ENCODE results near the gene HPD. TPM values are rescaled to one million over a fixed set of nuclear protein-coding genes. Genes with fewer than 3 reads are reported as not detected.

The HPD gene
- total and polyA plus RNA-seq, 2 of the 4 experiments (the other 2 are of a cell fraction): 0.15 to 0.18 TPM

DNA sequence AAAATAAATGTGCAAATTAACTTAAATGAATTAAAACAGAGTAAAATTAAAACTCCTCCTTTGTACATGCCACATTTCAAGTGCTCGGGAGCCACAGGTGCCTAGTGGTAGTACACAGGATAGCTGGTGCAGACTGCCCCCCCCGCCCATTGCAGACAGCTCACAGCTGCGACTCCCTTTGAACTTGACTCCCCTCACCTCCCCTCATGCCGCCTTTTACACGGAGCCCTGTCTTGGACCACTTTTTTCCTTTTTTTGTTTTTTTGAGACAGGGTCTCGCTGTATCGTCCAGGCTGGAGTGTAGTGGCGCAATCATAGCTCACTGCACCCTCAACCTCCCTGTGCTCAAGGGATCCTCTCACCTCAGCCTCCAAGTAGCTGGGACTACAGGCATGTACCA is 43.4 kb downstream of the HPD start:
- Histone ChIP-seq H4K8ac (ENCODE audit: low read depth in 2 of 2, low read length in 2 of 2) (no peak overlapping the region), H4K91ac (ENCODE audit: insufficient read depth, low read depth, low read length) (no peak overlapping the region), H3K27me3 (ENCODE audit: control insufficient read depth, insufficient read depth, low read length) (no peaks in the 10 kb centered on the region), H2AFZ (replicated peaks; ENCODE audit: low read length, poor library complexity) (no peak overlapping the region), H2BK15ac (ENCODE audit: low read depth, low read length) (no peak overlapping the region), H3K79me1 (ENCODE audit: low read depth in 1 of 2, low read length in 2 of 2) (peaks cover 39 to 71% of the 10 kb centered on the region in 2 experiments), H2BK20ac (ENCODE audit: low read depth, low read length) (no peak overlapping the region), H2BK5ac (ENCODE audit: low read depth, low read length, poor library complexity, severe bottlenecking) (no peak overlapping the region), H3K9me3 (ENCODE audit: control insufficient read depth, insufficient read depth, low read length) (no peaks in the 10 kb centered on the region), H3K23ac (ENCODE audit: low read depth, low read length) (no peak overlapping the region), H3K9ac (ENCODE audit: low read depth, low read length) (no peak overlapping the region), H4K5ac (ENCODE audit: low read depth, low read length) (no peak overlapping the region), H2BK120ac (ENCODE audit: low read depth, low read length) (no peak overlapping the region), H3K9me1 (ENCODE audit: insufficient read depth, low read length) (no peaks in the 10 kb centered on the region), H3K14ac (replicated peaks; ENCODE audit: low read depth, low read length) (no peak overlapping the region), H3K4me2 (ENCODE audit: low read depth, low read length) (no peak overlapping the region), H2AK9ac (replicated peaks; ENCODE audit: low read depth, low read length, poor library complexity) (peak overlapping the region; percentile 13), H3K4me1 (ENCODE audit: control insufficient read depth, insufficient read depth, low read length) (peaks cover 18% of the 10 kb centered on the region), H3K18ac (ENCODE audit: low read depth, low read length) (no peak overlapping the region), H3K4ac (ENCODE audit: low read depth, low read length) (no peak overlapping the region), H4K20me1 (ENCODE audit: insufficient read depth, low read length) (peaks cover 47% of the 10 kb centered on the region), H3K27ac (ENCODE audit: insufficient read depth, low read length) (no peak overlapping the region), H3K56ac (ENCODE audit: extremely low read depth, insufficient read depth, low read length) (no peak overlapping the region), H2AK5ac (ENCODE audit: low read depth, low read length) (no peak overlapping the region), H3K4me3 (ENCODE audit: insufficient read depth, low read depth, low read length) (no peak overlapping the region), H3K36me3 (ENCODE audit: control insufficient read depth, insufficient read depth, low read length) (peaks cover 64% of the 10 kb centered on the region)
- ATAC-seq (ENCODE audit: low read depth) (no peak), DNase-seq (no peak)
- BruUV-seq (replicated peaks): no TSS peak
- ChIA-PET POLR2A (ENCODE audit: unreplicated experiment) (no interaction called here), CTCF (no interaction called here)
- 100% methylated on average over 2 of the region's 8 CpGs; no CpG with 5 or more reads in 1 of the 2 experiments for WGBS, 2 experiments (ENCODE audit: extremely low coverage in 2 of 2, insufficient read length in 1 of 2)
- intact Hi-C loops (cut with micrococcal nuclease) (no loop called here), dilution Hi-C loops (cut with HindIII; ENCODE audit: low sequenced_read_pairs, unreplicated experiment) (no loop called here), in situ Hi-C loops (cut with MboI; ENCODE audit: low sequenced_read_pairs) (no loop called here)
- no peak for TF ChIP-seq RCOR1 (IDR thresholded peaks at IDR 0.05; ENCODE audit: insufficient replicate concordance, low read length)
- no peak for TF ChIP-seq CHD1 (IDR thresholded peaks at IDR 0.05; ENCODE audit: low read depth, low read length)
- TF ChIP-seq MAZ (IDR thresholded peaks at IDR 0.05; ENCODE audit: borderline replicate concordance, low read depth, low read length): no peak
- no peak for TF ChIP-seq RFX5 (IDR thresholded peaks at IDR 0.05; ENCODE audit: low read depth, low read length)
- no peak for TF ChIP-seq SMC3 (IDR thresholded peaks at IDR 0.05; ENCODE audit: low read depth, low read length)
- no peak for TF ChIP-seq CEBPB (IDR thresholded peaks at IDR 0.05; ENCODE audit: low read depth, low read length)
- TF ChIP-seq NFE2L2 (IDR thresholded peaks at IDR 0.05; ENCODE audit: low read depth, low read length): no peak
- TF ChIP-seq, protein P1, sequence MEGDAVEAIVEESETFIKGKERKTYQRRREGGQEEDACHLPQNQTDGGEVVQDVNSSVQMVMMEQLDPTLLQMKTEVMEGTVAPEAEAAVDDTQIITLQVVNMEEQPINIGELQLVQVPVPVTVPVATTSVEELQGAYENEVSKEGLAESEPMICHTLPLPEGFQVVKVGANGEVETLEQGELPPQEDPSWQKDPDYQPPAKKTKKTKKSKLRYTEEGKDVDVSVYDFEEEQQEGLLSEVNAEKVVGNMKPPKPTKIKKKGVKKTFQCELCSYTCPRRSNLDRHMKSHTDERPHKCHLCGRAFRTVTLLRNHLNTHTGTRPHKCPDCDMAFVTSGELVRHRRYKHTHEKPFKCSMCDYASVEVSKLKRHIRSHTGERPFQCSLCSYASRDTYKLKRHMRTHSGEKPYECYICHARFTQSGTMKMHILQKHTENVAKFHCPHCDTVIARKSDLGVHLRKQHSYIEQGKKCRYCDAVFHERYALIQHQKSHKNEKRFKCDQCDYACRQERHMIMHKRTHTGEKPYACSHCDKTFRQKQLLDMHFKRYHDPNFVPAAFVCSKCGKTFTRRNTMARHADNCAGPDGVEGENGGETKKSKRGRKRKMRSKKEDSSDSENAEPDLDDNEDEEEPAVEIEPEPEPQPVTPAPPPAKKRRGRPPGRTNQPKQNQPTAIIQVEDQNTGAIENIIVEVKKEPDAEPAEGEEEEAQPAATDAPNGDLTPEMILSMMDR (conservative IDR thresholded peaks at IDR 0.05; ENCODE audit: low read depth, low read length): no peak
- no peak for TF ChIP-seq FOS (IDR thresholded peaks at IDR 0.05; ENCODE audit: low read depth, low read length)
- no peak for TF ChIP-seq MXI1 (IDR thresholded peaks at IDR 0.05; ENCODE audit: borderline replicate concordance, low read depth, low read length)
- TF ChIP-seq, protein P2, sequence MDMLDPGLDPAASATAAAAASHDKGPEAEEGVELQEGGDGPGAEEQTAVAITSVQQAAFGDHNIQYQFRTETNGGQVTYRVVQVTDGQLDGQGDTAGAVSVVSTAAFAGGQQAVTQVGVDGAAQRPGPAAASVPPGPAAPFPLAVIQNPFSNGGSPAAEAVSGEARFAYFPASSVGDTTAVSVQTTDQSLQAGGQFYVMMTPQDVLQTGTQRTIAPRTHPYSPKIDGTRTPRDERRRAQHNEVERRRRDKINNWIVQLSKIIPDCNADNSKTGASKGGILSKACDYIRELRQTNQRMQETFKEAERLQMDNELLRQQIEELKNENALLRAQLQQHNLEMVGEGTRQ (IDR thresholded peaks at IDR 0.05; ENCODE audit: low read depth, low read length): no peak
- TF ChIP-seq BHLHE40 (IDR thresholded peaks at IDR 0.05; ENCODE audit: low read depth, low read length): no peak
- no peak for TF ChIP-seq MAFK (IDR thresholded peaks at IDR 0.05; ENCODE audit: low read depth, low read length)
- TF ChIP-seq RAD21 (IDR thresholded peaks at IDR 0.05; ENCODE audit: low read length): no peak
